ENCODE results near the gene GPR35.

The GPR35 gene

DNA sequence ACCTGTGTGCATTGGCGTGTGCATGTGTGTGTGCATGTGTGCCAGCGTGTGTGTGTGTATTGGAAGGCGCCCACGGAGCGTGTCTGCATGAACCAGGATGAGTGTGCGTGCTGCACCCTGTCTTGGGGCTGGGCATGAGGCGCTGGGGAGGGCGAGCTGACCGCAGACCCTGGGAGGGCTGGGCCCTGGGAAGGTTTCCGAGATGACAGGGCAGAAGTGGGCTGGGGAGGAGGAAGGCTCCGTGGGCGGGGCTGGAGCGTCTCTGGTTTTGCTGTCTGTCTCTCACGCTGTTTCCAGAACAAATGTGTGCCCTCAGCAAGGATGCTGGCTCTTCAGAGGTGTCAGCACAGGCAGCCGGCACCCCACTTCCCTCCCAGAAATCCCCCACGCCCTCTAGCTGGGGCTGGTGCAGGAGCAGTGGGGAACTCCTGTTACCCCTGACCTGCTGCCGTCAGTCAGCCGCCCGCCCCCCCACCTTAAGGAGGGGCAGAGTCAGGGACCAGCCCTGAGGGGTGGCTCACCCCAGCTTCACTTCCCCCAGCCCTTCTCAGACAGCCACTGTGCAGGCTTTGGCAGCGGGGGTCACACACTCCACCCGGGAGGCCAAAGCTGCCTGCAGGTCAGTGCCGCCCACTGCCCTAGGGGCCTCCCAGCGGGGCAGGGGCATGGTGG lies at the start of gene GPR35:
Gene GPR35 (plus strand): TSS at position 531 of the 672 bp plus-strand sequence. CDS start 4,473 bp downstream, outside the sequence.
- DNase-seq (ENCODE audit: low read depth) = peak; percentile 71

GRCh38 chr2:240576036-240576435 lies 49.2 kb upstream of the GPR35 start:
- no peak for DNase-seq (ENCODE audit: low read depth)

DNA sequence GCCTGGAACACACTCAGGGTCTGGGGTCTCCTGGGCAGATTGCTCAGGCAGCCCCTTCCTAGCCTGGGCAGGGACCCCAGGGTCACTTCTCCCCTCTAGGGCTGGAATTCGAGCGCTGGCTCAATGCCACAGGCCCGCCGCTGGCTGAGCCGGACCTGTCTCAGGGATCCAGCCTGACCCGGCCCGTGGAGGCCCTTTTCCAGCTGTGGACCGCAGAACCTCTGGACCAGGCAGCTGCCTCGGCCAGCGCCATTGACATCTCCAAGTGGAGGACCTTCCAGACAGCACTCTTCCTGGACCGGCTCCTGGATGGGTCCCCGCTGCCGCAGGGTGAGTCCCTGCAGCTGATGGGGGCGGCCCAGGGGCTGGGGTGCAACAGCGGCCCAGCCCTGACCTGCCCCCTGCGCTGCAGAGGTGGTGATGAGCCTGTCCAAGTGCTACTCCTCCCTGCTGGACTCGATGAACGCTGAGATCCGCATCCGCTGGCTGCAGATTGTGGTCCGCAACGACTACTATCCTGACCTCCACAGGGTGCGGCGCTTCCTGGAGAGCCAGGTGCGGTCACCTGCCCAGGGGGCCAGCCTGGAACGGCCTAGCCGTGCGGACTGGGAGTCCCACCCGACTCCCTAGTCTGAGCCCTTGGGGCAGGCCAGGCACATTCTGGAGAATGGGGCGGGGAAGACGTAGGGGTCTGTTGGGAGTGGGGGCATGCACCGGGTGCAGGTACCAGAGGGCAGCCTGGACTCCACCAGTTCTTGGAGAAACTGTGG lies 48.7 kb upstream of the GPR35 start:
- DNase-seq (ENCODE audit: low read depth) = no peak

DNA sequence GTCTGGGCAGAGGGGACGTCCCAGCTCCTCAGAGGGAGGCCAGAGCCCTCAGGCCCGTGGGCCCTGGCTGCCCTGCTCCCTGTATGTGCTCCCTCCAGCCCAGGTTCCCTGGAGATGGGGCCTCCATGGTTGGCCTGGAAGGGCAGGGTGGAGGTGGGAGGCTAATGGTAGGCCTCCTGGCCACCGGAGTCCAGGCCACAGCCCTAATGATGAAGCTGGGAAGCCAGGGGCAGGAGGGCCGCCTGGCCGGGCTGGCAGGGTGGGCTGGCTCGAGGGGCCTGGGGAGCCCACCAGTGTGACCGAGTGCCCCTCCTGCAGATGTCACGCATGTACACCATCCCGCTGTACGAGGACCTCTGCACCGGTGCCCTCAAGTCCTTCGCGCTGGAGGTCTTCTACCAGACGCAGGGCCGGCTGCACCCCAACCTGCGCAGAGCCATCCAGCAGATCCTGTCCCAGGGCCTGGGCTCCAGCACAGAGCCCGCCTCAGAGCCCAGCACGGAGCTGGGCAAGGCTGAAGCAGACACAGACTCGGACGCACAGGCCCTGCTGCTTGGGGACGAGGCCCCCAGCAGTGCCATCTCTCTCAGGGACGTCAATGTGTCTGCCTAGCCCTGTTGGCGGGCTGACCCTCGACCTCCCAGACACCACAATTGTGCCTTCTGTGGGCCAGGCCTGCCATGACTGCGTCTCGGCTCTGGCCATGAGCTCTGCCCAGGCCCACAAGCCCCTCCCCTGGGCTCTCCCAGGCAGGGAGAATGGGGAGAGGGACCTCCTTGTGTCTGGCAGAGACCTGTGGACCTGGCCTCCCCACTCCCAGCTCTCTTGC lies 47.8 kb upstream of the GPR35 start:
- DNase-seq (ENCODE audit: low read depth) = no peak

DNA sequence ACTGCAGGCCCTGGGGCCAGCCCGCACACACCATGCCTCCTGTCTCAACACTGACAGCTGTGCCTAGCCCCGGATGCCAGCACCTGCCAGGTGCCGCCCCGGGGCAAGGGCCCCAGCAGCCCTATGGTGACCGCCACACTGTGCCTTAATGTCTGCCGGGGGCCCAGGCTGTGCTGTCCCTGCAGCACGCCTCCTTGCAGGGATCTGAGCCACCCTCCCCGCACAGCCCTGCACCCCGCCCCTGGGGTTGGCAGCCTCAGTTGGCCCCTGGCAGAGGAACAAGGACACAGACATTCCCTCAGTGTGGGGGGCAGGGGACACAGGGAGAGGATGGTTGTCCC lies 47.2 kb upstream of the GPR35 start:
- no peak for DNase-seq (ENCODE audit: low read depth)

DNA sequence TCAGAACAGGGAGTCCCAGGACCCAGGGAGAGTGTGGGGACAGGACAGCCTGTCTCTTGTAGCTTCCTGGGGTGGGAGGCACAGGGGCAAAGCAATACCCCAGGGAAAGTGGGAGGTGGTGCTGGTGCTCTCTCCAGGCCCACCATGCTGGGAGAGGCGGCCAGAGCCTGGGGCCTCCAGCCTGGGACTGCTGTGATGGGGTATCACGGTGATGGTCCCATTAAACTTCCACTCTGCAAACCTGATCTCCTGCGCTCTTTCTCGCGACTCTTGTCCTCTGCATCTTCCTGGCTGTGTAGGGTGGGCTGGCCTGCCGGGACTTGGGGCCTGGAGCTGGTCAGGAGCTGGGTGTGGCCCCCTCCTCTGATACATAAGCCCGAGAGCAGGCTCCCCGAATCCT lies 46.8 kb upstream of the GPR35 start:
- no peak for DNase-seq (ENCODE audit: low read depth)

GRCh38 chr2:240579071-240579762 lies 46.1 kb upstream of the GPR35 start:
- no peak for DNase-seq (ENCODE audit: low read depth)

DNA sequence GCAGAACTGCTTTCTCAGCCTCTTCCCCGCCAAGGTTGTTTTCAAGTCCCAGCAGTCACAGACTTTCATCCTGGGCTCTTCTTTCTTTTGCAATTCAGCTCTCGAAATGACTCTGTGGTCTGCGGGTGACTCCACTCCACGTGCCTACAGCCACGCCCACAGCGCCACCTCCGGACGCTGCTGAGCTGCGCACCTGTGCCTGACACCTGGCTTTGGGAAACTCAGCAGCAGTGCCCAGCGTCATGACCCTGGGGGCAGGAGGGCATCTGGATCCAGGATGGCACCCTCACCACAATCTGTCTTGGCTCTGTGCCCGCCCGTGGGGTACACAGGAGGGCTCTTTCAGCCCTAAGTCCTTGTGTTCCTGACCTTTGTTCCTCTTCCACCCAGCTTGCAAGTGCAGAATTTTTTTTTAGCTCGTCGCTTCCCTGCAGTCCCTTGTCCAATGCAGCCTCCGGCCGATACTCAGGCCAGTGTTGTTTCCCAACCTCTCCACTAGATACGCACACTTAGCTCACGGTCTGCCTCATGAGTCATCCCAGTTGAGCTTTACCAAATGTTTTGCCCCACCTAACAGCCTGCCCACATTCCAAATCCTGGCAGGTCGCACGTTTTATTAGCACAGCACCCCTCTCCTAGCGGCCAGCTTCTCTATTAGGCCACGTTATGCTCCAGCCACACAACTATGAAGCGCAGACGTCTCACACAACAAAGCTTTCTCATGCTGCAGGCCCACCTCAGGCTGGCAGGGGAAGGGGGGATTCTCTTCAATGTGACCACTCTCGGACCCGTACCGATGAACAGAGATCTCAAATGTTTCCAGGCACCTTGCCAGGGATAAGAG lies 45.3 kb upstream of the GPR35 start:
- DNase-seq (ENCODE audit: low read depth) = peak; percentile 21

GRCh38 chr2:240581811-240582210 lies 43.5 kb upstream of the GPR35 start:
- no peak for DNase-seq (ENCODE audit: low read depth)

DNA sequence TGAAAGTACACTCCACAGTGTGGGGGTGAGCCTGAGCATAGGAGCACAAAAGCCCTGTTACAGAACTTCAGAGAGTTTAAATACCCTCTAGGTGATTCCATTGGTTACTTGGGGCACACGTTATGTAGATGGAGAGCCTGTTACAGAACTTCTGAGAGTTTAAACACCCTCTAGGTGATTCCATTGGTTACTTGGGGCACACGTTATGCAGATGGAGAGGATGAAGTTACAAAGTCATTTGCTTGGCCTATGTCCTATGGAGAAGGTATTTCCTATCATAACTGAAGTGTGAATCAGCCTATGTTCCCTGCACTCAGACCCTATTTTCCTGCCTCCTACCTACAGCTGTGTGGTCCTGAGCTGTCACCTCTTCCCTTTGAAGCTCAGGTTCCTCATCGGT lies 42.5 kb upstream of the GPR35 start:
- no peak for DNase-seq (ENCODE audit: low read depth)

DNA sequence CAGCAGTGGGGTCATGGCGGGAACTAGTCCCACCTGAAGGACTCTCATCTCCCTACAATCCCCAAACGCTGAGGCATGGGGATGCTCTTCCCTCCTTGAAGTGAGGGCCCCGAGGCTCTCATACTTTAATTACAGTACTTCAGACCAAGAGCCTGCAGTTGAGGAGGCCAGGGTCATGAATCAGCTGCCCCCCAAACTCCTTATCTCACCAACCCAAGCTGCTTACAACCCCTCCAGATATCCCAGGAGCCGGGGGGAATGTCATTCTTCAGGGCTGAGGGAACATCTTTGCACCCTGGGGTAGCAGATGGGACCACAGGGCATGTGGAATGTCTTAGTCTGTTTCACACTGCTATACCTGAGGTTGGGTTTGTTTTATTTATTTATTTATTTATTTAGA lies 41.5 kb upstream of the GPR35 start:
- no peak for DNase-seq (ENCODE audit: low read depth)

- no peak for DNase-seq (ENCODE audit: low read depth)
These were observed 40.7 kb upstream of the GPR35 start for GRCh38 chr2:240584486-240585031.

GRCh38 chr2:240585101-240585500 lies 40.2 kb upstream of the GPR35 start:
- DNase-seq (ENCODE audit: low read depth) = no peak

DNA sequence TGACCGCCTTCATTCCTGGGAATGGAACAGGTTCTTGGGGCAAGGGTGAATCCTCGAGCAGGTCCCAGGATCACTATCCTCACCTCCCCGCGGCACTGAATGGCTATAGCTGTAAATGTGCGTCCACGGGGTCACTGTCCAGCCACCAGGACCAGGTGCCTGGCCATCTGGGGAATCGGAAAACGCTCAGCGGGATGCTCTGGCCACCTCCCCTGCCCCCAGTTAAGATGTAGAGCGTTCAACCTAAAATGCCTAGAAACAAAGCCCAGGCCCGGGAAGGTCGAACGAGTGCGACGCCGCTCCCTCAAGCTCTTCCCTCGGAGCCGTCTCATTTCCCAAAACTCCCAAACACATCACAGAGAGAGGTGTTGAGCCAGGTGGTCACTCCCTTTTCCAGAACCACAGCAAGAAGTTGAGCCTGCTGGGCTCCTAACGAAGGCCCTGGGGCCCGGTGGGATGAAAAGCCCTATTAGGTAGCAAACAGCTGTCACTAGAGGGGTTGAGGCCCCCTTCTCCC lies 39.5 kb upstream of the GPR35 start:
- DNase-seq (ENCODE audit: low read depth) = no peak

- DNase-seq (ENCODE audit: low read depth) = peak; percentile 95
These were observed 38.9 kb upstream of the GPR35 start, which contains the start of gene CAPN10 for GRCh38 chr2:240586198-240586918. TSS of gene CAPN10 (plus strand) at chr2:240586734. CDS start at chr2:240586912, 178 bp downstream.

DNA sequence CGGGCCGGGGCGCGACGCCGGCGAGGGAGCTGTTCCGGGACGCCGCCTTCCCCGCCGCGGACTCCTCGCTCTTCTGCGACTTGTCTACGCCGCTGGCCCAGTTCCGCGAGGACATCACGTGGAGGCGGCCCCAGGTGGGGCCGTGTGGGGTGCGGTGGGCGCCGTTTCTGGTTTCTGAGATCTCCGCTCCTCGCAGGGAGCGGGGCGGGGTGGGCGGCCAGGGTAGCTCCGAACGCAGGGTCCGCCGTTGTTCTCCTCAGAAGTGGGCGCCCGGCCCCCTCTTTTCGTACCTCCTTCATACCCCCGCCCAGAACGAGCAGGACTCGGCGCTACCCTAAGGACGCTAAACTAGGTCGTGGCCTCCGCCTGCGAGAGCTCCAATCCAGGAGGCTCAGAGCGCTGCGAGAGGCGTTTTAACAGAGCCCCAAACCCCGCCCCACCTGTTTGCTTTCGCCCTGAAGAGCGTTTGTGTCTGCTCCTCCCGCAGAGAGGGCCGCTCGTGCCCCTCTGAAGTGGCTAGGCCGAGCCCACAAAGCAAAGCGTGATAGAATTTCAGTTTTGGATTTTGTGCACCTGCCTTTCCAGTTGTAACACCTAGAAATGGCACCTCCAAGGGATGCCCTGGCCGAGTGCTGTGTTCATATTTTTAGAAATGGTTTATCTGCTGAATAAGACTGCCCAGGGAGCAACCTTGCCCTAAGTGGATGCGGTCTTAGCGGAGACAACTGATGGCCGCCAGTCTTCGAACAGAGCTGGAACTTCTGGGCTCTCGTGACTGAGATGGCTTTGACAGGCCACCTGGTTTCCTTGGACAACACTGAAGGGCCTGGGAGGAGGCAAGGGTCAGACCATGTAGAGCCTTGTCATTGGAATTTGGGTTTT lies 38.1 kb upstream of the GPR35 start:
- DNase-seq (ENCODE audit: low read depth) = peak; percentile 25

DNA sequence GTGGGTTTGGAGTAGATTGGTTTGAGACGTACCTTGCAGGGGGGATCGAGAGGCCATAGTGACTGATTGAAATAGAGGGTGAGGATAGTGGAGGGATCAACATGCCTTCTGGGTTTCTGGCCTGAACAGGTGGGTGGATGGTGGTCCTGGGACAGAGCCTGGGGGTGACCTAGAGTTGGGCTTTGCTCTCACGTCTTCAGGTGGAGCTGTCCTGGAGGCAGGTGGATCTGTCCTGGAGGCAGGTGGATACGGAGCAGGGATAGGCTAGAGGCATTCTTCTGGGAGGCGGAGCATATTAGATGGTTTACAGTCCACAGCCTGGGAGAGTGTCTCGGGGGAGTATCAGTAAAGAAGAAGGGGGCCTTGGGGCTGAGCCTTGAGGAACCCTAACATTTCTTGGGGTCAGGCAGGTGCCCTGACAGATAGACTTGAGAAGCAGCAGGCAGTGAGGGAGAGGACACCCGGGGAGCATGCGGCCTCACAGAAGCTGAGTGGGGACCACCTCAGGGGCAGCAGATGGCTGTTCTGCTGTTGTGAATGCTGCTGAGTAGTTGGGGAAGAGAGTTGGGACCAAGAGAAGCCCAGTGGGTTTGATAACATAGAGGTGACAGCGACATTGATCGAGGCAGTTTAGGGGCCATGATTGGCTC lies 37.1 kb upstream of the GPR35 start:
- DNase-seq (ENCODE audit: low read depth) = no peak

DNA sequence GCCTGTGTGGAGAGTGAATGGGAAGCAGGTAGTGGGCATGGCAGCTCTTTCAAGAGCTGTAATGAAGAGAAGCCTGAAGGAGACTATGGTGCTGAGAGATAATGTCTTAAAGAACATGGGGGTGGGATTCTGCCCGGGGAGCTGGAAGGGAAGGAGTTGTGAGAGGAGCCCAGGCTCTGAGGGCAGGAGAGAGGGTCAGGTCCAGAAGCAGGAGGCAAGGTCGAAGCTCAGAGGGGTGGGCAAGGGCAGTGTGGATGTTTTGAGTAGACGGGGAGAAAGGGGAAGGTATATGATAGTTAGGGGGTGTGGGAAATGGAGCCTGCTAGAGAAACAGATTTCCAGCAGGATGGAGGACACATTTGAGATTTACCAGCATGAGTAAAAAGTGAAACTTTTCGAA lies 36.6 kb upstream of the GPR35 start:
- no peak for DNase-seq (ENCODE audit: low read depth)

Data from stimulated activated CD8-positive, alpha-beta memory T cell treated with anti-CD3 and anti-CD28 coated beads, Interleukin-12 subunit alpha, Interleukin-12 subunit beta, amount 100 ng/mL, for 4 hours (primary cell).